Liver (tissue), 9 donors: ENCODE data around the gene SLC17A9. TPM values are rescaled to one million over a fixed set of nuclear protein-coding genes. Genes with fewer than 3 reads are reported as not detected.

ENCODE experiments used
- DNase-seq: peaks from one replicate; pipeline ENCODE4 v3.0.0-alpha.2; 2017; ENCODE audit warnings: low spot score
- H3K27ac ChIP-seq, 2 donors: one replicate each; pipeline ENCODE4 v1.7.0; 2013; ENCODE audit warnings: inconsistent platforms in 2 of 2, low read length in 2 of 2, control low read depth in 1 of 2, low read depth in 1 of 2, mild to moderate bottlenecking in 1 of 2
- H3K27me3 ChIP-seq, 4 donors: one replicate each; pipeline versions ENCODE4 v1.6.1 to v1.7.0; 2013; ENCODE audit warnings: low read length in 3 of 4, inconsistent platforms in 1 of 4, mild to moderate bottlenecking in 1 of 4, moderate library complexity in 1 of 4; ENCODE audit not compliant: control insufficient read depth in 4 of 4, insufficient read depth in 4 of 4
- H3K36me3 ChIP-seq, 4 donors: one replicate each; pipeline versions ENCODE4 v1.6.1 to v1.7.0; 2013; ENCODE audit warnings: low read length in 3 of 4, mild to moderate bottlenecking in 3 of 4, low read depth in 1 of 4, moderate library complexity in 1 of 4; ENCODE audit not compliant: control insufficient read depth in 4 of 4, insufficient read depth in 3 of 4
- H3K4me1 ChIP-seq, 4 donors: one replicate each; pipeline versions ENCODE4 v1.6.1 to v1.7.0; 2013; ENCODE audit warnings: low read length in 3 of 4, mild to moderate bottlenecking in 3 of 4, moderate library complexity in 1 of 4; ENCODE audit not compliant: control insufficient read depth in 4 of 4, insufficient read depth in 4 of 4
- H3K4me3 ChIP-seq, 3 donors: one replicate each; pipeline versions ENCODE4 v1.6.1 to v1.7.0; 2013; ENCODE audit warnings: low read length in 3 of 3, control low read depth in 1 of 3, low read depth in 1 of 3, mild to moderate bottlenecking in 1 of 3
- H3K9ac ChIP-seq, 2 donors: one replicate each; pipeline ENCODE4 v1.7.0; 2013; ENCODE audit warnings: low read length in 2 of 2, mild to moderate bottlenecking in 2 of 2, moderate library complexity in 2 of 2, control low read depth in 1 of 2, low read depth in 1 of 2
- H3K9me3 ChIP-seq, 4 donors: one replicate each; pipeline versions ENCODE4 v1.6.1 to v1.7.0; 2013; ENCODE audit warnings: low read length in 3 of 4; ENCODE audit not compliant: control insufficient read depth in 4 of 4
- ATF3 ChIP-seq: IDR thresholded peaks from 2 replicates; pipeline ENCODE4 v1.6.1; 2016; ENCODE audit warnings: antibody characterized with exemption
- CTCF ChIP-seq: fragments of 150-350 bp; IDR thresholded peaks from 2 replicates; pipeline ENCODE4 v1.5.1; 2017; ENCODE audit warnings: improper control_type of control experiment, low read depth, low read length; ENCODE audit not compliant: missing input control
- EGR1 ChIP-seq, 2 donors: IDR thresholded peaks; 2 replicates each; pipeline ENCODE4 v1.6.1; 2016 to 2018; ENCODE audit warnings: antibody characterized with exemption in 2 of 2, low read depth in 2 of 2
- FOXA1 ChIP-seq: IDR thresholded peaks from 2 replicates; pipeline ENCODE4 v1.6.1; 2016; ENCODE audit warnings: antibody characterized with exemption
- FOXA2 ChIP-seq: IDR thresholded peaks from 2 replicates; pipeline ENCODE4 v1.6.1; 2016; ENCODE audit warnings: antibody characterized with exemption
- HNF4A ChIP-seq, 2 donors: conservative IDR thresholded peaks; 2 replicates each; pipeline ENCODE4 v1.6.1; 2016; ENCODE audit warnings: antibody characterized with exemption in 2 of 2, mild to moderate bottlenecking in 2 of 2
- JUND ChIP-seq, 2 donors: IDR thresholded peaks; 2 replicates each; pipeline ENCODE4 v1.6.1; 2016; ENCODE audit warnings: antibody characterized with exemption in 2 of 2
- MAX ChIP-seq: IDR thresholded peaks from 2 replicates; pipeline ENCODE4 v1.6.1; 2016; ENCODE audit warnings: antibody characterized with exemption
- REST ChIP-seq: IDR thresholded peaks from 2 replicates; pipeline ENCODE4 v1.6.1; 2016; ENCODE audit warnings: antibody characterized with exemption, mild to moderate bottlenecking
- RXRA ChIP-seq, 2 donors: IDR thresholded peaks; 2 replicates each; pipeline ENCODE4 v1.6.1; 2017 to 2018; ENCODE audit warnings: antibody characterized with exemption in 2 of 2, mild to moderate bottlenecking in 1 of 2
- TAF1 ChIP-seq: conservative IDR thresholded peaks from 2 replicates; pipeline ENCODE4 v1.6.1; 2016; ENCODE audit warnings: antibody characterized with exemption, mild to moderate bottlenecking
- YY1 ChIP-seq: IDR thresholded peaks from 2 replicates; pipeline ENCODE4 v1.6.1; 2016; ENCODE audit warnings: antibody characterized with exemption, mild to moderate bottlenecking
- ZBTB33 ChIP-seq: IDR thresholded peaks from 2 replicates; pipeline ENCODE4 v1.6.1; 2016; ENCODE audit warnings: antibody characterized with exemption
- WGBS: extraction: QIAGEN DNeasy Blood & Tissue Kit; methylation state at CpG from one replicate; pipeline ENCODE4 v1.1.7; 2013; 5-methylcytosine and 5-hydroxymethylcytosine counted together
- polyA plus RNA-seq, 2 donors: library from polyadenylated mRNA; stranded (reverse) in 1 of 2; unstranded in 1 of 2; fragments of 200-250 nt in 1 of 2; fragments of >200 nt in 1 of 2; fragmentation: Nextera tagmentation in 1 of 2; extraction: Ambion mirVana in 1 of 2; gene quantifications; one replicate each; pipeline versions ENCODE4 v1.2.1 to v1.2.3, GENCODE V29; 2013 to 2015
- total RNA-seq, 2 donors: library from RNA; depleted of rRNA; stranded (reverse); fragments of >200 nt; gene quantifications; one replicate each; pipeline ENCODE4 v1.2.3, GENCODE V29; 2014
- donor health status: healthy.
- donor health status: healthy.
- donor health status: healthy.
- donor health status: healthy.
- donor health status: healthy.

The SLC17A9 gene
- total and polyA plus RNA-seq, 4 donors, result 16.0 to 138 (median 64.6) TPM

GRCh38 chr20:62997417-62998035 lies 45.0 kb downstream of the SLC17A9 start:
- Histone ChIP-seq H3K27me3 (peaks cover 0 to 18% (median 6%) of the 10 kb centered on the region in 4 donors), H3K4me3 (no peak overlapping the region), H3K36me3 (no peaks in the 10 kb centered on the region), H3K4me1 (no peaks in the 10 kb centered on the region), H3K27ac (no peak overlapping the region), H3K9ac (no peak overlapping the region), H3K9me3 (no peaks in the 10 kb centered on the region)
- 32% methylated on average over 20 of the region's 20 CpGs for WGBS
- no peak for DNase-seq
- TF ChIP-seq REST, result no peak
- no peak for TF ChIP-seq FOXA1
- no peak for TF ChIP-seq FOXA2
- TF ChIP-seq MAX, result no peak
- no peak for TF ChIP-seq TAF1
- TF ChIP-seq EGR1 (IDR thresholded peaks at IDR 0.05; ENCODE audit: low read depth in 2 of 2), result no peak
- TF ChIP-seq HNF4A (conservative IDR thresholded peaks at IDR 0.05), result no peak
- TF ChIP-seq RXRA (IDR thresholded peaks at IDR 0.05), result no peak
- TF ChIP-seq JUND (IDR thresholded peaks at IDR 0.05), result no peak

GRCh38 chr20:62998449-62998848 lies 45.9 kb downstream of the SLC17A9 start:
- no peak for DNase-seq
- 71% methylated on average over 5 of the region's 5 CpGs for WGBS
- H3K36me3 ChIP-seq, result no peaks in the 10 kb centered on the region

More at GRCh38 chr20:62998449-62998848, 45.9 kb downstream of the SLC17A9 start:
- Histone ChIP-seq H3K9me3 (no peaks in the 10 kb centered on the region), H3K4me1 (no peaks in the 10 kb centered on the region), H3K27ac (no peak overlapping the region), H3K4me3 (no peak overlapping the region), H3K27me3 (peaks cover 0 to 18% (median 9%) of the 10 kb centered on the region in 4 donors), H3K9ac (no peak overlapping the region)
- TF ChIP-seq ATF3 (no peak), YY1 (no peak), ZBTB33 (no peak), EGR1 (IDR thresholded peaks at IDR 0.05; ENCODE audit: low read depth in 2 of 2) (no peak), RXRA (IDR thresholded peaks at IDR 0.05) (no peak), REST (no peak), FOXA2 (no peak), CTCF (no peak)
